Prostate gland (tissue), 2 donors: ENCODE measurements around the gene MTA1. TPM values are rescaled to one million over a fixed set of nuclear protein-coding genes. Genes with fewer than 3 reads are reported as not detected.

Source experiments
- DNase-seq: peaks from one replicate; pipeline ENCODE4 v3.0.0-alpha.2; 2019; ENCODE audit warnings: low spot score
- H3K27ac ChIP-seq, 2 donors: fragments of 200-600 bp; sonication (generic); 2 replicates each; pipeline ENCODE4 v1.5.1; 2017 to 2019
- H3K27me3 ChIP-seq: fragments of 200-600 bp; sonication (generic); replicated peaks from 2 replicates; pipeline ENCODE4 v1.5.1; 2019; ENCODE audit not compliant: insufficient read depth
- H3K36me3 ChIP-seq, 2 donors: fragments of 200-600 bp; sonication (generic); 1 replicate in 1 of 2; 2 replicates in 1 of 2; pipeline versions ENCODE4 v1.5.1 to v1.8.1; 2017 to 2019
- H3K4me1 ChIP-seq: fragments of 200-600 bp; sonication (generic); replicated peaks from 2 replicates; pipeline ENCODE4 v1.5.1; 2019
- H3K4me3 ChIP-seq, 2 donors: fragments of 200-600 bp; sonication (generic); 2 replicates each; pipeline ENCODE4 v1.5.1; 2017 to 2019
- H3K9me3 ChIP-seq: fragments of 200-600 bp; sonication (generic); 2 replicates; pipeline ENCODE4 v1.5.1; 2017
- POLR2A ChIP-seq: fragments of 450-650 bp; IDR thresholded peaks from one replicate; pipeline ENCODE4 v1.6.1; 2016; ENCODE audit warnings: antibody characterized with exemption, mild to moderate bottlenecking
- POLR2AphosphoS5 ChIP-seq: sonication (generic); formaldehyde crosslinking; IDR thresholded peaks from one replicate; pipeline ENCODE4 v1.6.1; 2017; ENCODE audit warnings: antibody characterized with exemption
- WGBS: methylation state at CpG from one replicate; pipeline ENCODE4 v1.1.5; 2018; 5-methylcytosine and 5-hydroxymethylcytosine counted together
- intact Hi-C: fragments of 100-400 bp; cut with DNase I; formaldehyde crosslinking; loops from one replicate; pipeline ENCODE4 v1.14.2; 2022
- total RNA-seq, 2 donors: library from RNA; depleted of rRNA; stranded (reverse); fragments of >200 nt; gene quantifications; one replicate each; pipeline ENCODE4 v1.1.0, GENCODE V29; 2016
- TF ChIP-seq, protein P1 (sequence below), 4 experiments: fragments of 200-600 bp in 2 of 4; fragments of 450-650 bp in 2 of 4; sonication (generic) in 2 of 4; IDR thresholded peaks; 1 replicate in 3 of 4; 2 replicates in 1 of 4; pipeline ENCODE4 v1.5.1; 2016 to 2019; ENCODE audit warnings: antibody characterized with exemption in 4 of 4, mild to moderate bottlenecking in 2 of 4, moderate library complexity in 2 of 4

Gene MTA1
- total RNA-seq, 2 donors from 2014 or later, result 58.9 to 155 TPM

DNA sequence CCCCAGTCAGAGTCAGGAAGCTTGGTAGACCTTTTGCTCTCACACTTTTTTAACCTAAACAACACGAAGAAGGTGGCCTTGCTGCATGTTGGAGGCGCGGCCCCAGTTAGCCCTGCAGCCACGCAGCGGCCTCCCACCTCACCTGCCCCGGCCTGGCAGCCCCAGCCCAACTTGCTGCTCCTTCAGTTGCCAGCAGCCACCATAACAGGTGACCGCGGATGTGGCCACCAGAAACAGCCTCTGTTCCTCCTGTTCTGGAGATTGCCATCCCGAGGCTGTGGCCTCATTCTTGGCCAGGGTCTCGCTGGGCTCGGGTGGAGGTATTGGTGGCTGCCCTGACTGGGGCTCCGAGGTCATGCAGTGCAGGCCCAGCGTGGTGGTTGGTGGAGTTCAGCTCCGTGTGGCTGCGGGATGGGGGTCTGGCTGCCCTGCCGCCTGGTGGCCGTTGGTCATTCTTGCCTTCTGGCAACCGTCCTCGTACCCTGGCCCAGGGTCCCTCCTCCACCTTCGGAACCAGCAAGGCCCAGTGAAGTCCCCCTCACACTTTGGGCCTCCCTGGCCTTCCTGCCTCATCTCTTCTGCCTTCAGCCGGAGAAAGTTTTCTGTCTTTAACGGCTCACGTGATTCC is 42.0 kb upstream of the MTA1 start:
- 93% methylated on average over 23 of the region's 23 CpGs for WGBS
- TF ChIP-seq, protein P1, sequence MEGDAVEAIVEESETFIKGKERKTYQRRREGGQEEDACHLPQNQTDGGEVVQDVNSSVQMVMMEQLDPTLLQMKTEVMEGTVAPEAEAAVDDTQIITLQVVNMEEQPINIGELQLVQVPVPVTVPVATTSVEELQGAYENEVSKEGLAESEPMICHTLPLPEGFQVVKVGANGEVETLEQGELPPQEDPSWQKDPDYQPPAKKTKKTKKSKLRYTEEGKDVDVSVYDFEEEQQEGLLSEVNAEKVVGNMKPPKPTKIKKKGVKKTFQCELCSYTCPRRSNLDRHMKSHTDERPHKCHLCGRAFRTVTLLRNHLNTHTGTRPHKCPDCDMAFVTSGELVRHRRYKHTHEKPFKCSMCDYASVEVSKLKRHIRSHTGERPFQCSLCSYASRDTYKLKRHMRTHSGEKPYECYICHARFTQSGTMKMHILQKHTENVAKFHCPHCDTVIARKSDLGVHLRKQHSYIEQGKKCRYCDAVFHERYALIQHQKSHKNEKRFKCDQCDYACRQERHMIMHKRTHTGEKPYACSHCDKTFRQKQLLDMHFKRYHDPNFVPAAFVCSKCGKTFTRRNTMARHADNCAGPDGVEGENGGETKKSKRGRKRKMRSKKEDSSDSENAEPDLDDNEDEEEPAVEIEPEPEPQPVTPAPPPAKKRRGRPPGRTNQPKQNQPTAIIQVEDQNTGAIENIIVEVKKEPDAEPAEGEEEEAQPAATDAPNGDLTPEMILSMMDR (IDR thresholded peaks at IDR 0.05), result no peak
- TF ChIP-seq POLR2AphosphoS5 (no peak), POLR2A (no peak)

DNA sequence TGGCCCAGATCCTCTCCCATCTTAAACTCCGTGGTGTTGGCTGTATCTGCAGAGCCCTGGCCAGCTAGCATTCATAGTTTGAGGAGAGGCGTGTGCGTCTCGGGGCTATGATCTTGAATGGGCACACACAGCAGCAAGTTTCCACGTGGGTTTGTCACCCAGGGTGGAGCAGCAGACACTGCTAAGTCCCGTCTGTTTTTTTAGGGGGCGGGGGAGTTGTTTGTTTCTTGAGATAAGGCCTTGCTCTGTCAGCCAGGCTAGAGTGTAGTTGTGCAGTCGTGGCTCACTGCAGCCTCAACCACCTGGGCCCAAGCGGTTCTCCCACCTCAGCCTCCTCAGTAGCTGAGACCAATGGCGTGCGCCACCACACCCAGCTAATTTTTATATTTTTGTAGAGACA is 41.4 kb upstream of the MTA1 start:
- H3K4me3 ChIP-seq, result no peak overlapping the region
- no peak for DNase-seq
- 85% methylated on average over 11 of the region's 11 CpGs for WGBS
- no peak overlapping the region for H3K27ac ChIP-seq
- TF ChIP-seq POLR2A (no peak), POLR2AphosphoS5 (no peak)
- TF ChIP-seq, protein P1 (IDR thresholded peaks at IDR 0.05), result no peak
- H3K9me3 ChIP-seq, result no peaks in the 10 kb centered on the region
- no peaks in the 10 kb centered on the region for H3K4me1 ChIP-seq
- H3K36me3 ChIP-seq, result no peaks in the 10 kb centered on the region
- intact Hi-C loops, result no loop called here
- no peaks in the 10 kb centered on the region for H3K27me3 ChIP-seq

More for the DNA sequence above, 42.0 kb upstream of the MTA1 start:
- Histone ChIP-seq H3K4me1 (no peaks in the 10 kb centered on the region), H3K27me3 (no peaks in the 10 kb centered on the region), H3K9me3 (no peaks in the 10 kb centered on the region), H3K4me3 (no peak overlapping the region), H3K36me3 (no peaks in the 10 kb centered on the region), H3K27ac (no peak overlapping the region)
- DNase-seq, result no peak
- intact Hi-C loops, result no loop called here

DNA sequence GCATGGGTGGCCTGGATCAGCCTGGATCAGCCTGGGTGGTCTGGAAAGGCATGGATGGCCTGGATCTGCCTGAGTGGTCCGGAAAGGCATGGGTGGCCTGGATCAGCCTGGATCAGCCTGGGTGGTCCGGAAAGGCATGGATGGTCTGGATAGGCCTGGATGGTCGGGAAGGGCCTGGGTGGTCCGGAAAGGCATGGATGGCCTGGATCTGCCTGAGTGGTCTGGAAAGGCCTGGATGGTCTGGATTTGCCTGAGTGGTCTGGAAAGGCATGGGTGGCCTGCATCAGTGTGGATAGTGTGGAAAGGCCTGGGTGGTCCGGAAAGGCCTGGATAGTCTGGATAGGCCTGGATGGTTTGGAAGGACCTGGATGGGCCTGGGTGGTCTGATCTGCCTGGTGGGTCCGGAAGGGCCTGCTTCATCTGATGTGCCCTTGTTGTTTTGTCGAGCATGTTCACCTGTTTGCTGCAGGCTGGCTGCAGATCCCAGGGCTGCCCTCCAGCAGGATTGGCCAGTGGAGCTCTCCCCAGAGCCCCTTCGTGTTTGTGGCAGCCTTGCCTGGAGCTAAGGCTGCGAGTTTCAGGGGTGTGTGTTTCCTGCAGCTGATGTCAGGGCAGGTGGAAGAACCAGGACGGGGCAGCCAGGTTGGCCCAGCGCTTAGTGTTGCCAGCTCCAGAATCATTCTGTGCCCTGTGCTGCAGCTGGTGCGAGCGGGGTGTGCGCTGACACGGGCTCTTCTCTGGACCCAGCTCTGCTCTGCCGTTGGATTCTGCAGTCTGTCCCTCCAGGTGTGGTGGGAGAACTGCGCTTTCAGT is 40.5 kb upstream of the MTA1 start:
- no peak for TF ChIP-seq POLR2A
- TF ChIP-seq, protein P1 (IDR thresholded peaks at IDR 0.05), result no peak
- no peak for TF ChIP-seq POLR2AphosphoS5
- Histone ChIP-seq H3K27ac (no peak overlapping the region), H3K36me3 (no peaks in the 10 kb centered on the region), H3K4me1 (no peaks in the 10 kb centered on the region), H3K9me3 (no peaks in the 10 kb centered on the region), H3K27me3 (no peaks in the 10 kb centered on the region), H3K4me3 (no peak overlapping the region)
- no peak for DNase-seq
- whole genome bisulfite sequencing, result 90% methylated on average over 17 of the region's 17 CpGs
- intact Hi-C loops, result no loop called here

DNA sequence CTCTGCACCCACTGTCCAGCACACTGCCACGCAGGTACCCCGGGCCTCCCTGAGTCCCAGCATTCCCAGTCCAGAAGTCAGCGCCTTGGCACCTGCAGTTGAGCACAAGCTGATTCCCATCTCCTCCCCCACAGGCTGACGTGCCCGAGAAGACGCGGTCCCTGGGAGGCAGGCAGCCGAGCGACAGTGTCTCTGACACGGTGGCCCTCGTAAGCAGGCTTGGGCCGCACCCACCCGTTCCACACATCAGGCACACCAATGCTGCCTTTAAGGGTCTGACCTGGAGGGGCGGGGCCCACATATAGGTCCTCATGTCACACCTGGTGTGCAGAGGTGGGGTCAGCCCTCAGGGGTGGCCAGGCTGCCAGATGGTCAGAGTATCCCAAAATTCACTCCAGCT is 39.7 kb upstream of the MTA1 start:
- H3K27me3 ChIP-seq, result no peaks in the 10 kb centered on the region
- no peak overlapping the region for H3K4me3 ChIP-seq
- H3K27ac ChIP-seq, result no peak overlapping the region
- intact Hi-C loops, result no loop called here
- 96% methylated on average over 14 of the region's 14 CpGs for WGBS
- H3K9me3 ChIP-seq, result no peaks in the 10 kb centered on the region
- H3K36me3 ChIP-seq, result no peaks in the 10 kb centered on the region
- DNase-seq, result no peak
- TF ChIP-seq, protein P1 (IDR thresholded peaks at IDR 0.05), result no peak
- TF ChIP-seq POLR2A, result no peak
- TF ChIP-seq POLR2AphosphoS5, result no peak
- no peaks in the 10 kb centered on the region for H3K4me1 ChIP-seq
